Lower leg skin (tissue), 4 donors: Measurements from ENCODE around the gene IL1RAPL1. TPM values are rescaled to one million over a fixed set of nuclear protein-coding genes. Genes with fewer than 3 reads are reported as not detected.

Experiments
- DNase-seq, 2 donors: peaks; one replicate each; pipeline ENCODE4 v3.0.0-alpha.2; 2019; ENCODE audit warnings: low spot score in 2 of 2
- H3K4me3 ChIP-seq: fragments of 200-600 bp; sonication (generic); 2 replicates; pipeline ENCODE4 v1.5.1; 2017; ENCODE audit warnings: mild to moderate bottlenecking, low read depth; ENCODE audit not compliant: poor library complexity, severe bottlenecking
- POLR2A ChIP-seq, 2 donors: fragments of 450-650 bp; IDR thresholded peaks; one replicate each; pipeline ENCODE4 v1.6.1; 2016 to 2017; ENCODE audit warnings: antibody characterized with exemption in 2 of 2, mild to moderate bottlenecking in 1 of 2, moderate library complexity in 1 of 2
- WGBS, 2 donors: methylation state at CpG; one replicate each; pipeline ENCODE4 v1.1.5; 2018; 5-methylcytosine and 5-hydroxymethylcytosine counted together
- intact Hi-C: fragments of 100-400 bp; cut with DNase I; formaldehyde crosslinking; loops from one replicate; pipeline ENCODE4 v1.15.0; 2023; ENCODE audit warnings: low total_unique reads
- total RNA-seq, 4 donors: library from RNA; depleted of rRNA; stranded (reverse); fragments of >200 nt; gene quantifications; one replicate each; pipeline ENCODE4 v1.1.0, GENCODE V29; 2016
- TF ChIP-seq, protein P1 (sequence below), 3 donors: fragments of 450-650 bp; IDR thresholded peaks; one replicate each; pipeline ENCODE4 v1.5.1; 2016; ENCODE audit warnings: antibody characterized with exemption in 3 of 3, mild to moderate bottlenecking in 3 of 3, moderate library complexity in 2 of 3

Gene IL1RAPL1
- total RNA-seq, 4 donors from 2014 or later = 0.07 to 1.8 (median 0.10) TPM; not detected in 1

- intact Hi-C loops = no loop called here
- TF ChIP-seq, protein P1, sequence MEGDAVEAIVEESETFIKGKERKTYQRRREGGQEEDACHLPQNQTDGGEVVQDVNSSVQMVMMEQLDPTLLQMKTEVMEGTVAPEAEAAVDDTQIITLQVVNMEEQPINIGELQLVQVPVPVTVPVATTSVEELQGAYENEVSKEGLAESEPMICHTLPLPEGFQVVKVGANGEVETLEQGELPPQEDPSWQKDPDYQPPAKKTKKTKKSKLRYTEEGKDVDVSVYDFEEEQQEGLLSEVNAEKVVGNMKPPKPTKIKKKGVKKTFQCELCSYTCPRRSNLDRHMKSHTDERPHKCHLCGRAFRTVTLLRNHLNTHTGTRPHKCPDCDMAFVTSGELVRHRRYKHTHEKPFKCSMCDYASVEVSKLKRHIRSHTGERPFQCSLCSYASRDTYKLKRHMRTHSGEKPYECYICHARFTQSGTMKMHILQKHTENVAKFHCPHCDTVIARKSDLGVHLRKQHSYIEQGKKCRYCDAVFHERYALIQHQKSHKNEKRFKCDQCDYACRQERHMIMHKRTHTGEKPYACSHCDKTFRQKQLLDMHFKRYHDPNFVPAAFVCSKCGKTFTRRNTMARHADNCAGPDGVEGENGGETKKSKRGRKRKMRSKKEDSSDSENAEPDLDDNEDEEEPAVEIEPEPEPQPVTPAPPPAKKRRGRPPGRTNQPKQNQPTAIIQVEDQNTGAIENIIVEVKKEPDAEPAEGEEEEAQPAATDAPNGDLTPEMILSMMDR (IDR thresholded peaks at IDR 0.05) = no peak
- TF ChIP-seq POLR2A (IDR thresholded peaks at IDR 0.05) = no peak
- no peak overlapping the region for H3K4me3 ChIP-seq
- 59 to 68% methylated on average over 3 of the region's 3 CpGs for WGBS, 2 donors
- no peak for DNase-seq
Measured at GRCh38 chrX:29902004-29902403, 1314.8 kb downstream of the IL1RAPL1 start.

DNA sequence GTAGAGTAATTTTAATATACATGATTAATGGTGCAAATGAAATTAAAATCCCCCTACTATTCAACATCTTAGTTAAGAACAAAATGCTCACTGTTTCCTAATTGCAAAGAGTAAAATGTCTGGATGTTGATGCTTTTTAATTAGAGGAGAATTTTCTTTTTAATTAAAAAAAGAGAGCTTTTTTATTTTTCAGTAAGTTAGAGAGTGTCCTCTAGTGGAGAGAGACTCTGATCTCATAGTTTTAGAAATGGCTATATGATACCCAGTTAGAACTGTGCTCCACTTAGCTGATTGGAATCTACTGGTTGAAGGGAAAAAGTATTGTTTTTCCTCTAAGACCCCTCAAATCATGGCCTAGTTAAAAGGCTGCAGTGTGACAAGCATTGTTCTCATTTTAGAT lies 1316.1 kb downstream of the IL1RAPL1 start:
- H3K4me3 ChIP-seq = no peak overlapping the region
- no peak for DNase-seq
- intact Hi-C loops = no loop called here
- TF ChIP-seq, protein P1 (IDR thresholded peaks at IDR 0.05) = no peak
- TF ChIP-seq POLR2A (IDR thresholded peaks at IDR 0.05) = no peak

DNA sequence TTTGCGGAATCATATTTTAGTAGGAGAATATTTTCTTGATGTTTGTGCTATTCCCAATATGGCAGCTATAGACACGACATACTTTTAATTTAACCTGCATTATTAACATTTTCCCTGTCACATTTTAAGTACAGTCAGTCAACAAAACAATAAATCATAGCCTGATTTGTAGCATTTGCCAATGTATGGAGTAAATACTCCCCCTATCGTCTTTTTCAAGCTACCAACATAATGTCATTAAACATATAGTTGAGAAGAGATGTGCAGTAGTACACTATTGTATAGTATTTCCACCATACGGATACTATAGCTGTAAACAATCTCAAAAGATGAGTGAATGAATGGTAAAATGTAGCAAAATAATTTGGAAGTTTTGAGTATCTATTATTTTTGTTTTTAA lies 1324.4 kb downstream of the IL1RAPL1 start:
- 48 to 64% methylated on average over 4 of the region's 4 CpGs for WGBS, 2 donors
- TF ChIP-seq POLR2A (IDR thresholded peaks at IDR 0.05) = no peak
- TF ChIP-seq, protein P1 (IDR thresholded peaks at IDR 0.05) = no peak
- H3K4me3 ChIP-seq = no peak overlapping the region
- intact Hi-C loops = no loop called here
- no peak for DNase-seq

- no peak for DNase-seq
- no peak overlapping the region for H3K4me3 ChIP-seq
- intact Hi-C loops = no loop called here
- WGBS, 2 donors = 71 to 91% methylated on average over 6 of the region's 6 CpGs
- no peak for TF ChIP-seq POLR2A (IDR thresholded peaks at IDR 0.05)
- TF ChIP-seq, protein P1 (IDR thresholded peaks at IDR 0.05) = no peak
Measured at GRCh38 chrX:29913647-29914046, 1326.4 kb downstream of the IL1RAPL1 start.

DNA sequence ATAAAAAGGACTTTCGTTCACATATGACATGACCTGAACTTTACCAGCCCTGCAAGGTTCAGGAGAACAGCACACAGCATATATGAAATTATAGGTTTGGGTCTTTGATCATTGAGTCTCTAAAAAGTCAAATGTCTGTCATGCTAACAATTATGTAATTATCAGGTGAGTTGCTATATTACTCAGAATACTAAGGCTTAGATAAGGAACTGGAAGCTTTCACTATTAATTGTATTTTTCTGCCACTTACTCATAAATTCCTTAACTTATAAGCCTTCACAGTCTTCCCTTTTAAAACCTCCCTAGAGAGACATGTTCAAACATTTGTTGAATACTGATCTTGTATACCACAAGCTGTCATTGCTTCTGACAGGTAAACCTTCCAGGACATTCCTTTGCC lies 1335.4 kb downstream of the IL1RAPL1 start:
- no peak overlapping the region for H3K4me3 ChIP-seq
- WGBS, 2 donors = 37 to 60% methylated on average over 1 of the region's 1 CpG
- intact Hi-C loops = no loop called here
- TF ChIP-seq POLR2A (IDR thresholded peaks at IDR 0.05) = no peak
- TF ChIP-seq, protein P1 (IDR thresholded peaks at IDR 0.05) = no peak
- no peak for DNase-seq

- TF ChIP-seq, protein P1 (IDR thresholded peaks at IDR 0.05) = no peak
- no peak for TF ChIP-seq POLR2A (IDR thresholded peaks at IDR 0.05)
- WGBS, 2 donors = 39 to 75% methylated on average over 1 of the region's 1 CpG
- DNase-seq = no peak
- H3K4me3 ChIP-seq = no peak overlapping the region
- intact Hi-C loops = no loop called here
Measured at GRCh38 chrX:29926056-29926455, 1338.8 kb downstream of the IL1RAPL1 start.
